Esophagus squamous epithelium (tissue), 5 donors: ENCODE data around the gene HAL. TPM values are rescaled to one million over a fixed set of nuclear protein-coding genes. Genes with fewer than 3 reads are reported as not detected.

Experiments used
- DNase-seq: peaks from one replicate; lab custom pipeline; 2025; lab: John Stamatoyannopoulos, UW
- H3K27ac ChIP-seq, 4 donors: fragments of 200-600 bp; sonication (generic); one replicate each; pipeline ENCODE4 v1.5.1; 2016 to 2019; ENCODE audit warnings: mild to moderate bottlenecking in 1 of 4
- H3K27me3 ChIP-seq, 4 donors: fragments of 200-600 bp; sonication (generic); 1 replicate in 3 of 4; 2 replicates in 1 of 4; pipeline versions ENCODE4 v1.5.1 to v1.6.0; 2017 to 2021; ENCODE audit warnings: antibody characterized with exemption in 1 of 4
- H3K36me3 ChIP-seq, 3 donors: fragments of 200-600 bp; sonication (generic); one replicate each; pipeline ENCODE4 v1.5.1; 2016 to 2019
- H3K4me1 ChIP-seq, 3 donors: fragments of 200-600 bp; sonication (generic); one replicate each; pipeline ENCODE4 v1.5.1; 2017 to 2019
- H3K4me3 ChIP-seq, 4 donors: fragments of 200-600 bp; sonication (generic); 1 replicate in 3 of 4; 2 replicates in 1 of 4; pipeline ENCODE4 v1.5.1; 2016 to 2019; ENCODE audit warnings: mild to moderate bottlenecking in 2 of 4, moderate library complexity in 1 of 4
- H3K9me3 ChIP-seq, 3 donors: fragments of 200-600 bp; sonication (generic); one replicate each; pipeline ENCODE4 v1.5.1; 2016 to 2019
- POLR2A ChIP-seq, 4 donors: fragments of 450-650 bp; IDR thresholded peaks; one replicate each; pipeline ENCODE4 v1.6.1; 2017; ENCODE audit warnings: antibody characterized with exemption in 4 of 4, mild to moderate bottlenecking in 4 of 4, moderate library complexity in 3 of 4
- WGBS, 2 donors: methylation state at CpG; one replicate each; pipeline ENCODE4 v1.1.5; 2018; 5-methylcytosine and 5-hydroxymethylcytosine counted together
- intact Hi-C: fragments of 100-400 bp; cut with DNase I; formaldehyde crosslinking; loops from one replicate; pipeline ENCODE4 v1.15.0; 2022
- total RNA-seq, 4 donors: library from RNA; depleted of rRNA; stranded (reverse); fragments of >200 nt; gene quantifications; one replicate each; pipeline ENCODE4 v1.1.0, GENCODE V29; 2016
- TF ChIP-seq, protein P1 (sequence below), 6 experiments: fragments of 450-650 bp in 4 of 6; fragments of 200-600 bp in 2 of 6; sonication (generic) in 2 of 6; IDR thresholded peaks; one replicate each; pipeline ENCODE4 v1.5.1; 2016 to 2019; ENCODE audit warnings: antibody characterized with exemption in 6 of 6, mild to moderate bottlenecking in 4 of 6, moderate library complexity in 4 of 6
- donor health status: DM: yes; HTN: yes; CAD: no.

Gene HAL
- total RNA-seq, 4 donors from 2014 or later: 0.21 to 2.2 (median 0.32) TPM

DNA sequence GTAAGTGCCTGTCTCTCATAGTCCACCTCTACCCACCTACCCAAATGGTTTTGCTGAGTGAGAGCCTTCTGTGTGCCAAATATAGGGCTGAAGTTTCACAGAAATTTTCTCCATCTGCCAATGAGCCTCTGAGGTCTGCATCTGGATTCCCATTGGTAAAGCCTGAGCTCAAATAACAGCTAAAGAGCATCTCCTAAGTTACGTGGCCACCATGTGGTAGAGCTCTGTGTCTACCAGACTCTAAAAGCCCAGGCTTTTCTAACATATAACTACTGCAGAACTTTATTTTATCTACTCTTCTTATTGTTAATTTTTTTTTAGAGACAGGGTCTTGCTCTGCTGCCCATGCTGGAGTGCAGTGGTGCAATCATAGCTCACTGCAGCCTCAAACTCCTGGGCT is 37.0 kb downstream of the HAL start:
- intact Hi-C loops: no loop called here
- no peaks in the 10 kb centered on the region for H3K27me3 ChIP-seq
- H3K4me3 ChIP-seq: no peak overlapping the region
- H3K9me3 ChIP-seq: no peaks in the 10 kb centered on the region
- H3K36me3 ChIP-seq: no peaks in the 10 kb centered on the region
- no peaks in the 10 kb centered on the region for H3K4me1 ChIP-seq
- DNase-seq: no peak
- TF ChIP-seq, protein P1, sequence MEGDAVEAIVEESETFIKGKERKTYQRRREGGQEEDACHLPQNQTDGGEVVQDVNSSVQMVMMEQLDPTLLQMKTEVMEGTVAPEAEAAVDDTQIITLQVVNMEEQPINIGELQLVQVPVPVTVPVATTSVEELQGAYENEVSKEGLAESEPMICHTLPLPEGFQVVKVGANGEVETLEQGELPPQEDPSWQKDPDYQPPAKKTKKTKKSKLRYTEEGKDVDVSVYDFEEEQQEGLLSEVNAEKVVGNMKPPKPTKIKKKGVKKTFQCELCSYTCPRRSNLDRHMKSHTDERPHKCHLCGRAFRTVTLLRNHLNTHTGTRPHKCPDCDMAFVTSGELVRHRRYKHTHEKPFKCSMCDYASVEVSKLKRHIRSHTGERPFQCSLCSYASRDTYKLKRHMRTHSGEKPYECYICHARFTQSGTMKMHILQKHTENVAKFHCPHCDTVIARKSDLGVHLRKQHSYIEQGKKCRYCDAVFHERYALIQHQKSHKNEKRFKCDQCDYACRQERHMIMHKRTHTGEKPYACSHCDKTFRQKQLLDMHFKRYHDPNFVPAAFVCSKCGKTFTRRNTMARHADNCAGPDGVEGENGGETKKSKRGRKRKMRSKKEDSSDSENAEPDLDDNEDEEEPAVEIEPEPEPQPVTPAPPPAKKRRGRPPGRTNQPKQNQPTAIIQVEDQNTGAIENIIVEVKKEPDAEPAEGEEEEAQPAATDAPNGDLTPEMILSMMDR (IDR thresholded peaks at IDR 0.05): peak in 1 of 6 experiments; percentile 8
- TF ChIP-seq POLR2A (IDR thresholded peaks at IDR 0.05): no peak
- WGBS, 2 donors: 68 to 86% methylated on average over 1 of the region's 1 CpG
- no peak overlapping the region for H3K27ac ChIP-seq

DNA sequence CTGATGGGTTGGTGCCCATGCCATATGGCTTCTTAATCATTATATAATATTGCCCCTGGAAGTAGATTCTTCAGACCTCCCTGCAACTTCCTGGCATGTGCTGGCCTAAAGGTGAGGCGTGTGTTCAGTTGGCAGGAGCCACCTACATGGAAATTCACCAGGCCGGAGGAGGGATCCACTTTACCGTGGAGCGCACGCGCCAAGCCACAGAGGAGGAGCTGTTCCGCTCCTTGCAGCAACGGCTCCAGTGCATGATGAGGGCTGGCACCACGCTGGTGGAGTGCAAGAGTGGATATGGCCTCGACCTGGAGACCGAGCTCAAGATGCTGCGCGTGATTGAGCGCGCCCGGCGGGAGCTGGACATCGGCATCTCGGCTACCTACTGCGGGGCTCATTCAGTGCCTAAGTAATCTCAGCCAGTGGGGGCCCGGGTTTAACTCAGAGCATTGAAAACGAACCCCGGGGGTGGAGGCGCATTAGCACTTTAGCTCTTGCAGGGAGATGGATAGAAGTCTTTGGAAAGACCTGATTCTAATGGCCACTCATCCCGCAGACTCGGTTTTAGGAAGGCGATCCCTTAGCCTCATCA is 39.5 kb downstream of the HAL start:
- TF ChIP-seq, protein P1 (IDR thresholded peaks at IDR 0.05): no peak
- TF ChIP-seq POLR2A (IDR thresholded peaks at IDR 0.05): no peak
- Histone ChIP-seq H3K36me3 (no peaks in the 10 kb centered on the region), H3K27me3 (no peaks in the 10 kb centered on the region), H3K4me3 (no peak overlapping the region), H3K27ac (no peak overlapping the region), H3K4me1 (no peaks in the 10 kb centered on the region), H3K9me3 (no peaks in the 10 kb centered on the region)
- no peak for DNase-seq
- intact Hi-C loops: no loop called here
- WGBS, 2 donors: 56 to 61% methylated on average over 8 to 9 of the region's 27 CpGs

GRCh38 chr12:95955549-95956159 is 40.5 kb downstream of the HAL start:
- no peaks in the 10 kb centered on the region for H3K9me3 ChIP-seq
- H3K27me3 ChIP-seq: no peaks in the 10 kb centered on the region
- no peaks in the 10 kb centered on the region for H3K36me3 ChIP-seq
- H3K27ac ChIP-seq: no peak overlapping the region
- H3K4me3 ChIP-seq: no peak overlapping the region
- no peaks in the 10 kb centered on the region for H3K4me1 ChIP-seq
- DNase-seq: no peak
- no peak for TF ChIP-seq POLR2A (IDR thresholded peaks at IDR 0.05)
- TF ChIP-seq, protein P1 (IDR thresholded peaks at IDR 0.05): no peak
- WGBS, 2 donors: 75 to 82% methylated on average over 7 of the region's 7 CpGs
- intact Hi-C loops: no loop called here

GRCh38 chr12:95953000-95953399 is 43.1 kb downstream of the HAL start:
- H3K27ac ChIP-seq: no peak overlapping the region
- 31 to 58% methylated on average over 1 of the region's 1 CpG for whole genome bisulfite sequencing, 2 donors
- no peak for DNase-seq
- H3K36me3 ChIP-seq: no peaks in the 10 kb centered on the region
- TF ChIP-seq, protein P1 (IDR thresholded peaks at IDR 0.05): no peak
- TF ChIP-seq POLR2A (IDR thresholded peaks at IDR 0.05): no peak
- no peaks in the 10 kb centered on the region for H3K27me3 ChIP-seq
- H3K9me3 ChIP-seq: no peaks in the 10 kb centered on the region
- no peaks in the 10 kb centered on the region for H3K4me1 ChIP-seq
- no peak overlapping the region for H3K4me3 ChIP-seq
- intact Hi-C loops: no loop called here

GRCh38 chr12:95951515-95951914 is 44.6 kb downstream of the HAL start:
- intact Hi-C loops: no loop called here
- no peak for DNase-seq
- no peaks in the 10 kb centered on the region for H3K4me1 ChIP-seq
- H3K27me3 ChIP-seq: no peaks in the 10 kb centered on the region
- TF ChIP-seq, protein P1 (IDR thresholded peaks at IDR 0.05): no peak
- TF ChIP-seq POLR2A (IDR thresholded peaks at IDR 0.05): no peak
- H3K9me3 ChIP-seq: no peaks in the 10 kb centered on the region
- no peak overlapping the region for H3K4me3 ChIP-seq
- no peak overlapping the region for H3K27ac ChIP-seq
- no peaks in the 10 kb centered on the region for H3K36me3 ChIP-seq
